Activated gamma-delta T cell (primary cell): ENCODE results near the gene KLRK1.
"Not testable (repeated sequence)": the region's sequence is repeated elsewhere in the genome, so short reads cannot be mapped to it uniquely, and the experiment has no call there.

Experiments used
- DNase-seq: peaks from one replicate; lab custom pipeline; 2025; lab: John Stamatoyannopoulos, UW

Gene KLRK1

DNA sequence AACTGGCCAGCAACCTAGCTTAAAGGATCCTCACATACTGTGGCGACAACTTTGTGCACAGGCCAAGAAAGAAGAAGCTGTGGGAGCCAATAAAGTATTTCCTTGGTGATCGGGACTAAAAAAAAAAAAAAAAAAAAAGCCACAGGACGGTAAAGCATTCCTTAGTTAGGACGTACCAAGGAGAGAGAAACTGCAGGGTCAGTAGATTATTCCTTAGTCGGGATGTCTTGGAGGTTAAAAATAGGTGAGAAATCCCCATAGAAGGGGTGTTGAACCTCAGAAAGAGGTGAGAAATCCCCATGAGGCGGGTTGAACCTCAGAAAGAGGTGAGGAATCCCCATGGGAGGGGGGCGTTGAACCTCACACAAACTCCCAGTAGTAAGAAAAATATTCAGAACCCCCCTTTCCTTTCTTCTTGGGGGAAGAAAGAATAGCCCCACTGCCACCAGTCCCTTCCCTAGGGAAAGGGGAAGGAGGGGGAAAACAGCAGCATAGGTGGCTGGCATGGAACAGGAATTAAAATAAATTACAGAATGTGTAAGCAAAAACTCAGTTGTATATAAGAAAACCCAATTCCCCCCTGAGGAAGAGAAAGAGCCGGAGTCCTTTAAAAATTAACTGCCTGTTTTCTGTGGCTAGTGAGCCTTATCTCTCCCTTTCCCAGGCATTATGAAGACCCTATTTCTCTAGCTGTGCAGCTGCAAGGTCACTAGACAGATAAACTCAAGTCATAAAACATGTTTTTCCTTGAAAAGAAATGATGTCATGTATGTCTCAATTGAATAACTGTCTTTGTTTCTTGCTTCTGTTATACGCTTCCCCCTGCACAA lies 26.8 kb downstream of the KLRK1 start:
- DNase-seq, result no peak

DNA sequence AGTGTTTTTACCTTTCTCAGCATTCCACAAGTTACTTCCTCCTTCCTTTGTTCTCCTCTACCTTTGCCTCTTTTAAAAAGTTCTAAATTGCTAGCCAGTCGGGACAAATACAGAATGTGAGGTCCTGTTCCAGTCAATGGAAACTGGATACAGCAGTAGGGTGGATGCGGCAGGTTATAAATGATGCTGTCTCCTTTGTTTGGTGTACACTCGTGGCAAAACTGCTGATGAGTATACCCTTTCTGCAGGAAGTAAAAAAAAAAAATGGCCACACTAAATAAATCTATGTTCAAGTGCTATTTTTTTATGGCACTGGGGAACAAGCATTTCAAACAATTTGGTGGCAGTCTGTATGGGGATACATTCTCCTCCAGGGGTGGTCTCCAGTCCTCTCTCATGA lies 27.5 kb downstream of the KLRK1 start:
- no peak for DNase-seq

DNA sequence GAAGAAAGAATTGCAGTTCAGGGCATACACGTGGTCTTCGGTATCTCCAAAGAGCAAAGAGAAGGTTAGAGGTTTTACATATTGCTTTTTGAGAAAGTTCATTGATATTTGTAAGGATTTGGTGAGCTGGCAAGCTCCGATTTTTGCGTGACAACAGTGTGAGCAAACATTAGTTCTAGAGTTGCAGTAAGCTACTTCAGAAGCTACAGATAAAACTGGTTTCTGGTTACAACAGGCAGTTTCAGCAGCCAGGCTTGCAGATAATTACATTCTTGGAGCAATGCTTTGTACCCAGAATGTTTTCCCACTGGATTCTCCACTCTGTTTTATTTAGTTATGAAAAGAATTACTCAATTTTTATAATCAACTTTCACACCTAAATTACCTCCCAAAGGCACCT lies 28.2 kb downstream of the KLRK1 start:
- no peak for DNase-seq

DNA sequence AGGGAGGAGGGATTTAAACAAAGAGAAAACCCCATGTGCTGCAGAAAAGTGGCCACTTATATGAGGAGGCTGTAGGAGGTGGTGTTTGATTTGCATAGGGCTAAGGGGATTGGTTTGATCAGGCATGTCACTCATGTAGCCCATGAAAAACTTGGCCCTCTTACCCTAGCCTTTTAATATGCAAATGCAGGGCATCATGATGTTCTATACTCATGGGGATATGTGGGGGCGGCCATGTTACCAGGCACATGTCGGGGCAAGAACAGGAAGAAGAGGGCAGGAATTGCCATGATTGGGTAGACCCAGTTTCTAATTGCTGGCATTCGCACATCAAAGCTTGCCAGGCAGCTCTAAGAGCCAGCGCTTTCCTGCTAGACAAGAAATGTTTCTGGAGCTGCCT lies 28.8 kb downstream of the KLRK1 start:
- no peak for DNase-seq

DNA sequence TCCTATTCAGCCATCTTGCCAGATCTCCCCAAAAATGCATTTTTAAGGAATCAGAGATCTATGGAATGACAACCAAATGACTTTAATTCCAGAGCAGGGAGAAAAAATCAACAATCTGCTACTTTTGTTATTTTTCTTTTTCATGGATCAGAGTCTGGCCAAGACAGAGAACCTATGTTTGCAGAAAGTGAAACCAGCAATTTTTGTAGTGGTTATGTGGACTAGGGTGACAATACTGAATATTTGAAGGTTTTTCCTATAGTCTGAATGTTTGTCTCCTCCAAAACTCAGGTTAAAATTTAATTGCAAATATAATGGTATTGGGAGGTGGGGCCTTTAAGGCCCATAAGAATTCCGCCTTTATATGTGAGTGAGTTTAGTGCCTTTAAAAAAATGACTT lies 30.9 kb downstream of the KLRK1 start:
- DNase-seq, result no peak

DNA sequence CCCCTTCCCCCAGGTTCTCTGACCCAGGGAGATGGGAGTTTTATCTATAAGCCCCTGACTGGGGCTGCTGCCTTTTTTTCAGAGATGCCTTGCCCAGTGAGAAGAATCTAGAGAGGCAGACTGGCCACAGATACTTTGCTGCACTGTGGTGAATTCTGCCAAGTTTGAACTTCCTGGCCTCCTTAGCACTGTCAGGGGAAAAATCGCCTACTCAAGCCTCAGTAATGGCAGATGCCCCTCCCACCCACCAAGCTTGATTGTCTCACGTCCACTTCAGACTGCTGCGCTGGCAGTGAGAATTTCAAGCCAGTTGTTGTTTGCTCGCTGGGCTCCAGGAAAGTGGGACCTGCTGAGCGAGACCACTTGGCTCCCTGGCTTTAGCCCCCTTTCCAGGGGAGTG lies 31.7 kb downstream of the KLRK1 start:
- no peak for DNase-seq

DNA sequence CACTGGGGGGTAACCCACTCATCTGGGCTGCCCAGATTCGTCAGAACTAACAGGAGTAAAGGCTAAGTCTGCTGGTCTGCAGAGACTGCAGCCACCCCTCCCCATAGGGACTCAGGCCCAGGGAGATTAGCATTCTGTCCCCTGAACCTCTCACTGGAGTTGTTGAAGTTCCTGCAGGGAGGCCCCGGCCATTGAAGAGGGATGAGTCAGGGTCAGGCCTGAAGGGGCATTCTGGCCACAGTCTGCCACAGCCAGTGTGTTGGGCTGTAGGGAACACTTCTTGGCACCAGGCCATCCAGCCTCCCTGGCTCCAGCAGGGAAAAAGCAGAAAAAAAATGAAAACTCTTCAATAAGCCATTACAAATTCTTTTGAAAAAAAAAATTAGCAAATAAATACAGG lies 35.3 kb downstream of the KLRK1 start:
- no peak for DNase-seq

DNA sequence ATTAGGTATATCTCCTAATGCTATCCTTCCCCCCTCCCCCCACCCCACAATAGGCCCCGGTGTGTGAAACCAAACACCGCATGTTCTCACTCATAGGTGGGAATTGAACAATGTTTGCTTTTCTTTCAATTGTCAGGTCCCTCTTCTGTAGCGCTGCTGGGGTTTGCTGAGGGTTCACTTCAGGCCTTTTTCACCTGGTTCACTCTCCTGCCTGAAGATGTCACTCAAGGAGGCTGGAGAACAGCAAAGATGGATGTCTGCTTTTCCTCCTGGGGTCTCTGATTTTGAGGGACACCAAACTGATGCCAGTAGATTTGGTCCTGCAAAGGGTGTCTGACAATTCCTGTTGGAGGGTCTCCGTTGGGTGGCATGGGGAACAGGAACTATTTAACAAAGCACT lies 35.8 kb downstream of the KLRK1 start:
- DNase-seq, result no peak

DNA sequence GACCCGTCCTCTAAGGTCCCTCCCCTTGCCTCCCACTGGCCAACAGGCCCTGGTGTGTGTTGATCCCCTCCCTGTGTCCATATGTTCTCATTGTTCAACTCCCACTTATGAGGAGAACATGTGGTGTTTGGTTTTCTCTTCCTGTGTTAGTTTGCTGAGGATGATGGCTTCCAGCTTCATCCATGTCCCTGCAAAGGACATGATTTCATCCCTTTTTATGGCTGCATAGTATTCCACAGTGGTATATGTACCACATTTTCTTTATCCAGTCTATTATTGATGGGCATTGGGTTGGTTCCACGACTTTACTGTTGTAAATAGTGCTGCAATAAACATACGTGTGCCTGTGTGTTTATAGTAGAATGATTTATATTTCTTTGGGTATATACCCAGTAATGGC lies 38.4 kb downstream of the KLRK1 start:
- DNase-seq, result not testable (repeated sequence)

DNA sequence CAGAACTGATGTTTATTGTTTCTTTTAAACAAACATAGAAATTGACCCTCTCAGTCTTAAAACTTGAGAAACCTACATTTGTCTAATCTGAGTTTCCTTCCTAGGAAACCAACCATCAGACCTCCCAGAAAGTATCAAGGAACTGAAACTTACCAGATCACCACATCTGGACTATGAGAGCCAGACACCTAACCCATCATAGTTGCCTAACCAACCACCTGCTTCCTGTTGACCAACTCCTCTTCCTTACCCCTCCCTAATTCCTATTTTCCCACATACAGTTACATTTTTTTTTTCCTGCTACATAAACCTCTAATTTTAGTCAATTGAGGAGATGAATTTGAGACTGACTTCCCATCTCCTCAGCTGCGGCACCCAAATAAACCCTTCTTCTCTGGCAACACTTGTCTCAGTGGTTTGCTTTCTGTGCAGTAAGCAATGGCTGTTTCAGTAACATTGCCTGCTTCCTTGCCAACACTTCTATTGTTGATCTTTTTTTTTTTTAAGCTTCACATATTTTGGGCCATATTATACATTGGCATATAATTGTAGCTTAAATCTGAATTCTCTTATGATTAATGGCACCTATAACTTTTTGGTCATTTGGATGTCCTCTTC lies 47.8 kb downstream of the KLRK1 start:
- DNase-seq, result no peak

DNA sequence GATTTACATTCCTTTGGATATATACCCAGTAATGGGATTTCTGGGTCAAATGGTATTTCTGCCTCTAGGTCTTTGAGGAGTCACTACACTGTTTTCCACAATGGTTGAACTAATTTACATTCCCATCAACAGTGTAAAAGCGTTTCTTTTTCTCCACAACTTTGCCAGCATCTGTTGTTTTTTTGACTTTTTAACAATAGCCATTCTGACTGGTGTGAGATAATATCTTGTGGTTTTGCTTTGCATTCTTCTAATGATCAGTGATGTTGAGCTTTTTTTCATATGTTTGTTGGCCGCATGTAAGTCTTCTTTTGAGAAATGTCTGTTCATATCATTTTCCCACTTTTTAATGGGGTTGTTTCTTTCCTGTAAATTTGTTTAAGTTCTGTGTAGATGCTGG lies 48.9 kb downstream of the KLRK1 start:
- DNase-seq, result not testable (repeated sequence)

DNA sequence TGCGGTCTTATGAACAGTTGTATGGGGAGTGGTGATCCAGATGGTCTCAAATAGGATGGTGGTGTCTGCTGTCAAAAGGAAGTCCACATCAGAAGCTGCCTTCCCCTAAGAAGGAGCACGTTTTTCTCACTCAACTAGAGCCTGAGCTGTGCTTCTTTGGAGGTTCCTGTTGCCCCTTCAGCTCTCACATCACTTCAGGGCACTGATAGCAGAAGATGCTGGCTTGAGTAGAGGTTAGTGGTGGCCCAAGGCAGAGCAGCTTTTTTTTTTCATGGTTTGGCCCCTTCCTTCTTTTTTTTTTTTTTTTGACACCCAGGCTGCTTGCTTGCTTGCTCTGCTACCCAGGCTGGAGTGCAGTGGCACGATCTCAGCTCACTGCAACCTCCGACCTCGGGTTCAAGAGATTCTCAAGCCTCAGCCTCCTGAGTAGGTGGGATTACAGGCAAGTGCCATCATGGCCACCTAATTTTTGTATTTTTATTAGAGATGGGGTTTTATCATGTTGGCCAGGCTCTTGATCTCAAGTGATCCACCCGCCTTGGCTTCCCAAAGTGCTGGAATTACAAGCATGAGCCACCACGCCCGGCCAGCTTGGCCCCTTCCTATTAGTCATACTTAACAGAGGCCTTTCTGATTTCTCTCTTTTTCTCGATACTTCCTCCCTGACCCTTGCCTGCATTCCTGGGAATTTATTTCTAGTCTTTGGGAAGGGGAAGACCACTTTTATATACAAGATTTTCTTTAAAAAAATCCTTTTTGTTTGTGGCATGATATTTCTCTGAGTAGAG lies 50.6 kb downstream of the KLRK1 start:
- DNase-seq, result no peak

DNA sequence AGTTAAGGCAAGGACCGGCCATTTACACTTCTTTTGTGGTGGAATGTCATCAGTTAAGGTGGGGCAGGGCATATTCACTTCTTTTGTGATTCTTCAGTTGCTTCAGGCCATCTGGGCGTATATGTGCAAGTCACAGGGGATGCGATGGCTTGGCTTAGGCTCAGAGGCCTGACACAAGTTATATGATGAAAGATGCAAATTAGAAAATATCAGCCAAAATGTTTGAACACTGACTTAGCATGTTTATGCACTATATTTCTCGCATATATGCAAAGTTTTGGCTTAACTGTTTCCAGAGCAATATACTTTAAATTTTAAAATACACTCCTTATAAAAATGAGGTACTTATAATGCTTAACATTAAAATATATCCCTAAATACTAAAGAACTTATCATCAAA lies 51.4 kb downstream of the KLRK1 start:
- DNase-seq, result not testable (repeated sequence)

DNA sequence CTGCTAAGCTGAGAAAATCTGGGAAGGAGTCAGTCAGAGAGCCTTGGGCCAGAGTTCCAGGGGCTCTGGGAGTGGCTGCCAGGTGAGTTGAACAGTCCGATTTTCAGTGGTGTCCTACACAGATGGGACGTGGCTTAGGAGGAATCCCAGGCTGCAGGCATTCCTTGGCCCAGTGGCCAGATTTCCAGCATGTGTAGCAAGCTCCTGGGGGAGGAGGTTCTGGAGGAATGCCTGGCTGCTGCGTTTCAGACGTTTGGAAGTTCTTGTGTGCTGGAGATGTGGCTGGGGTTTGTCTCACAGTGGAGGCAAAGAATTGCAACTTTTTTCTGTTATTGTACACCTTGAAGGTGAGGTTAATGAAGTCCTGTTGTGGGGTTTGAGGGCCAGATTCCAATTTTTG lies 53.6 kb downstream of the KLRK1 start:
- DNase-seq, result not testable (repeated sequence)

DNA sequence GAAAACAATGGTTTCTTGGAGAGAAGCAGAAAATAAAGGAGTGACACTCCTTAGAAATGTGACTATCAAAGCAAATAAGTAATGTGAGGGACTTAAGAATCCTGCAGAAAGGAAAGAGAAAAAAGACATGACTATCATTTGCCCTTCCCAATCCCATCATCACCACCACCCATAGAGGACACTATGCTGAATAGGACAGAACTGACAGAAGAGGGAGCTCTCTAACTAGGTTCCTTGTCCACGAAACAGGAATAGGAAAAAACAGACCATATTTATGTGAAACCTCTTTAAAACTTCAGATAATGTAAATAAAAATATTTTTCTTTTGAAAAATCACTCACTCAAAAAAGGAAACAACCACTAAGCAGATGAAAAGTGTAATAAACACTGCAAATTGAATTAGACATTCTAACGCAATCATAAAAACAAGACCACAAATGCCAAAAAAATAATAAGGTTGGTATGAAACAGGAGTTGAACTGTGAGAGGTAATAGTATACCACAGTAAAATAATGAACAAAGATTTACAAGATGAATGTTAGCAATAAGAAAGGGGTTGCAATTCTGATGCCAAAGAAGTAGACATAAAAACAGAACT lies 58.1 kb downstream of the KLRK1 start:
- DNase-seq, result no peak

DNA sequence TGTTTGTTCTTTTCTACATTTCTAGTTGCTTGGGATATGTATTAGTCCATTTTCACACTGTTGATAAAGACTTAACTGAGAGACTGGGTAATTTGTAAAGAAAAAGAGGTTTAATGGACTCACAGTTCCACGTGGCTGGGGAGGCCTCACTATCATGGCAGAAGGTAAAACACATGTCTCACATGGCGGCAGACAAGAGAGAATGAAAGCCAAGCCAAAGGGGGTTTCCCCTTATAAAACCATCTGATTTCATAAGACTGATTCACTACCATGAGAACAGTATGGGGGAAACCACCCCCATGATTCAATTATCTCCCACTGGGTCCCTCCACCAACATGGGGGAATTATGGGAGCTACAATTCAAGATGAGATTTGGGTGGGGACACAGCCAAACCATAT lies 61.1 kb downstream of the KLRK1 start:
- not testable (repeated sequence) for DNase-seq
